A549 (cell line): ENCODE measurements around the gene TLK1. TPM values are rescaled to one million over a fixed set of nuclear protein-coding genes. Genes with fewer than 3 reads are reported as not detected.

Experiments used
- ATAC-seq, 2 experiments: fragments of 200-7000 bp in 1 of 2; fragments of >200 bp in 1 of 2; cut with Nextera tagmentation in 1 of 2; cut with Tn5 transposase in 1 of 2; 3 replicates each; pipeline versions ENCODE4 v1.8.0 to v1.9.1; 2018 to 2020; ENCODE audit warnings: mild to moderate bottlenecking in 1 of 2, moderate library complexity in 1 of 2
- CTCF ChIA-PET: fragments of 300-600 bp; sonication (Branson Sonifier 250); formaldehyde crosslinking; extraction: SDS; loops from one replicate; lab custom pipeline; 2021; ENCODE audit warnings: antibody characterized with exemption, inconsistent platforms; lab: Yijun Ruan, JAX
- POLR2A ChIA-PET: fragments of 350-600 bp; formaldehyde crosslinking; extraction: SDS; loops from one replicate; lab custom pipeline; 2021; ENCODE audit warnings: antibody characterized with exemption, inconsistent platforms; lab: Yijun Ruan, JAX
- DNase-seq, 2 experiments: peaks; one replicate each; pipeline versions ENCODE4 v3.0.0 to v3.0.0-alpha.2; 2011 to 2016; ENCODE audit warnings: low read depth in 1 of 2, low spot score in 1 of 2
- FAIRE-seq: peaks from 2 replicates; lab custom pipeline; 2011; peaks lifted over from hg19 to GRCh38; lab: Jason Lieb, UNC
- H3K27ac ChIP-seq, 2 experiments: fragments of >200 bp; sonication (Bioruptor Twin); formaldehyde crosslinking; 3 replicates each; pipeline ENCODE4 v1.5.1; 2016 to 2017
- H3K4me1 ChIP-seq: fragments of >200 bp; sonication (Bioruptor Twin); formaldehyde crosslinking; 3 replicates; pipeline ENCODE4 v1.6.1; 2016
- H3K4me2 ChIP-seq: fragments of >200 bp; sonication (Bioruptor Twin); formaldehyde crosslinking; 3 replicates; pipeline ENCODE4 v1.6.1; 2016
- H3K4me3 ChIP-seq: fragments of >200 bp; sonication (Bioruptor Twin); formaldehyde crosslinking; 3 replicates; pipeline ENCODE4 v1.5.1; 2016
- H3K9me3 ChIP-seq: fragments of >200 bp; sonication (Bioruptor Twin); formaldehyde crosslinking; 3 replicates; pipeline ENCODE4 v1.6.1; 2016
- CEBPB ChIP-seq, 2 experiments: fragments of >200 bp in 1 of 2; sonication (Bioruptor Twin) in 1 of 2; formaldehyde crosslinking in 1 of 2; IDR thresholded peaks; 2 replicates each; pipeline ENCODE4 v1.6.1; 2012 to 2016
- EHMT2 ChIP-seq: fragments of 200-600 bp; sonication (generic); IDR thresholded peaks from 2 replicates; pipeline ENCODE4 v1.6.1; 2016; ENCODE audit warnings: antibody characterized with exemption, low read depth, mild to moderate bottlenecking, moderate library complexity
- HDAC2 ChIP-seq: fragments of 200-600 bp; sonication (generic); IDR thresholded peaks from 2 replicates; pipeline ENCODE4 v1.6.1; 2016
- HEYL ChIP-seq: fragments of 250-450 bp; sonication (Bioruptor Pico); IDR thresholded peaks from 2 replicates; pipeline ENCODE4 v1.8.0; 2021; ENCODE audit warnings: mild to moderate bottlenecking, moderate library complexity
- HOXA7 ChIP-seq: fragments of 250-450 bp; sonication (Bioruptor Pico); IDR thresholded peaks from 2 replicates; pipeline ENCODE4 v1.5.0; 2020; ENCODE audit warnings: mild to moderate bottlenecking, moderate library complexity
- HOXB13 ChIP-seq: fragments of 250-450 bp; sonication (Bioruptor Pico); IDR thresholded peaks from 2 replicates; pipeline ENCODE4 v1.5.0; 2020; ENCODE audit warnings: low read depth, mild to moderate bottlenecking, moderate library complexity
- HOXB5 ChIP-seq: fragments of 250-450 bp; sonication (Bioruptor Pico); IDR thresholded peaks from 2 replicates; pipeline ENCODE4 v1.5.0; 2020; ENCODE audit warnings: mild to moderate bottlenecking, moderate library complexity
- JUNB ChIP-seq: fragments of >200 bp; sonication (Bioruptor Twin); formaldehyde crosslinking; IDR thresholded peaks from 2 replicates; pipeline ENCODE4 v1.6.1; 2016
- MYC ChIP-seq: IDR thresholded peaks from 2 replicates; pipeline ENCODE4 v1.6.1; 2012; ENCODE audit warnings: mild to moderate bottlenecking, inconsistent platforms, low read length, improper control_type of control experiment, borderline replicate concordance
- PHF8 ChIP-seq: fragments of 200-600 bp; sonication (generic); IDR thresholded peaks from 2 replicates; pipeline ENCODE4 v1.6.1; 2016; ENCODE audit warnings: low read depth, mild to moderate bottlenecking, antibody characterized with exemption, moderate library complexity, borderline replicate concordance
- RCOR1 ChIP-seq: fragments of 150-350 bp; IDR thresholded peaks from 2 replicates; pipeline ENCODE4 v1.6.1; 2014; ENCODE audit warnings: antibody characterized with exemption, low read length, low read depth
- RNF2 ChIP-seq: fragments of 200-600 bp; sonication (generic); IDR thresholded peaks from 2 replicates; pipeline ENCODE4 v1.6.1; 2016; ENCODE audit warnings: low read depth, mild to moderate bottlenecking, antibody characterized with exemption, moderate library complexity, borderline replicate concordance
- ZC3H11A ChIP-seq: fragments of 450-650 bp; IDR thresholded peaks from 2 replicates; pipeline ENCODE4 v1.6.1; 2014; ENCODE audit warnings: antibody characterized with exemption, mild to moderate bottlenecking
- ZSCAN20 ChIP-seq: fragments of 250-450 bp; sonication (Bioruptor Pico); IDR thresholded peaks from 2 replicates; pipeline ENCODE4 v1.8.0; 2022; ENCODE audit warnings: mild to moderate bottlenecking, moderate library complexity
- WGBS: methylation state at CpG from one replicate; pipeline ENCODE4 v1.1.6; 2017; ENCODE audit errors: missing lambda C conversion rate; 5-methylcytosine and 5-hydroxymethylcytosine counted together
- polyA plus RNA-seq, 4 experiments: library from polyadenylated mRNA; depleted of rRNA in 3 of 4; stranded (reverse); fragments of >200 nt; fragmentation: RNase III in 1 of 4; extraction: RNeasy Plus Mini Kit Qiagen cat#74134 plus additional on column Dnase treatment in 1 of 4; gene quantifications; 2 replicates in 3 of 4; 3 replicates in 1 of 4; pipeline ENCODE4 v1.2.3, GENCODE V29; 2011 to 2017
- TF ChIP-seq, protein P1 (sequence below): fragments of 200-600 bp; sonication (generic); IDR thresholded peaks from 2 replicates; pipeline ENCODE4 v1.6.1; 2016; ENCODE audit warnings: antibody characterized with exemption, mild to moderate bottlenecking, moderate library complexity
- TF ChIP-seq, protein P2 (sequence below): IDR thresholded peaks from 2 replicates; pipeline ENCODE4 v1.6.1; 2012
- TF ChIP-seq, protein P3 (sequence below): fragments of 150-350 bp; IDR thresholded peaks from 2 replicates; pipeline ENCODE4 v1.6.1; 2014; ENCODE audit warnings: low read depth, mild to moderate bottlenecking, low read length
- TF ChIP-seq, protein P4 (sequence below): fragments of 250-450 bp; sonication (Bioruptor Pico); IDR thresholded peaks from 2 replicates; pipeline ENCODE4 v1.5.0; 2020; ENCODE audit warnings: low read depth, mild to moderate bottlenecking, moderate library complexity
- TF ChIP-seq, protein P5 (sequence below): fragments of >200 bp; sonication (Bioruptor Twin); formaldehyde crosslinking; IDR thresholded peaks from 2 replicates; pipeline ENCODE4 v1.6.1; 2016
- TF ChIP-seq, protein P6 (sequence below): fragments of >200 bp; sonication (Bioruptor Twin); formaldehyde crosslinking; IDR thresholded peaks from 3 replicates; pipeline ENCODE4 v1.6.1; 2016

The TLK1 gene
- polyA plus RNA-seq, 2 of the 4 experiments (the other 2 are of a cell fraction): 16.9 to 28.9 TPM

DNA sequence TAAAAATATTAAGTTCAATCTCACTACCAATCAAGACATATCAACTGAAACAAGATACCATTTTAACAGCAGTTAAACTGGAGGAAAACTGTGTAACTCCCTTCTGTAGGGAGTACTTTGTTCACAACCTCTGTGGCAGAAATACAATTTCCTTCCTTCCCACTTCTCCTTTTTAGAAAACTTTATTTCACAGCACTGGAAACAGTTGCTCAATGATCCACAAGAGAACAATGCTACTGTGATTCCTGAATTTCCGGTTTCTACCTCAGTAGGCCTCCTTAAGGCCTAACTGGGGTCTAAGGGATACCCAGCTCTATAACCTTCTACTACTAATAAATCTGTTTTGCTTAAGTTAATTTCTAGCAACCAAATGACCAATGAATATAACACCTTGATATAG lies 14.1 kb downstream of the TLK1 start (continued):
- TF ChIP-seq JUNB: no peak

DNA sequence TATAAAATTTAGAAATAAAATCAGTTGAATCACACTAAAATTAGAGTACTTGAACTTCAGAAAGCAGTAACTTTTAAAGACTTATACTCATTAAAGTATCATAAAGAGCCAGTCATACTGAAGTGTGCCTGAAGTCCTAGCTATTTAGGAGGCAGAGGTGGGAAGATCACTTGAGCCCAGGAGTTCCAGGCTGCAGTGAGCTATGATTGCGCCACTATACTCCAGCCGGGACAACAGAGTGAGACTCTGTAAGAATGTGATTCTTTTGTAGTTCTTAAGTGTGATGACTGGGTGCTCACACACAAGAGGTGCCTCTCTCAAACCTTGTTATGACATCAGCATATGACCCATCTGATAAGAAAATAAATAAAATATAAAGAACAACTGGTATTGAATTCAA lies 14.6 kb downstream of the TLK1 start:
- no peak overlapping the region for H3K4me3 ChIP-seq
- peaks cover 22% of the 10 kb centered on the region for H3K4me1 ChIP-seq
- CTCF ChIA-PET: no interaction called here
- FAIRE-seq (no peak), ATAC-seq (0 out of 6 replicates have a peak, but pooled peaks of 1 of the 2 experiments have one; percentile 33), DNase-seq (no peak)
- WGBS: 84% methylated on average over 2 of the region's 2 CpGs
- POLR2A ChIA-PET: no interaction called here
- TF ChIP-seq MYC: no peak
- no peak for TF ChIP-seq EHMT2
- TF ChIP-seq, protein P1, sequence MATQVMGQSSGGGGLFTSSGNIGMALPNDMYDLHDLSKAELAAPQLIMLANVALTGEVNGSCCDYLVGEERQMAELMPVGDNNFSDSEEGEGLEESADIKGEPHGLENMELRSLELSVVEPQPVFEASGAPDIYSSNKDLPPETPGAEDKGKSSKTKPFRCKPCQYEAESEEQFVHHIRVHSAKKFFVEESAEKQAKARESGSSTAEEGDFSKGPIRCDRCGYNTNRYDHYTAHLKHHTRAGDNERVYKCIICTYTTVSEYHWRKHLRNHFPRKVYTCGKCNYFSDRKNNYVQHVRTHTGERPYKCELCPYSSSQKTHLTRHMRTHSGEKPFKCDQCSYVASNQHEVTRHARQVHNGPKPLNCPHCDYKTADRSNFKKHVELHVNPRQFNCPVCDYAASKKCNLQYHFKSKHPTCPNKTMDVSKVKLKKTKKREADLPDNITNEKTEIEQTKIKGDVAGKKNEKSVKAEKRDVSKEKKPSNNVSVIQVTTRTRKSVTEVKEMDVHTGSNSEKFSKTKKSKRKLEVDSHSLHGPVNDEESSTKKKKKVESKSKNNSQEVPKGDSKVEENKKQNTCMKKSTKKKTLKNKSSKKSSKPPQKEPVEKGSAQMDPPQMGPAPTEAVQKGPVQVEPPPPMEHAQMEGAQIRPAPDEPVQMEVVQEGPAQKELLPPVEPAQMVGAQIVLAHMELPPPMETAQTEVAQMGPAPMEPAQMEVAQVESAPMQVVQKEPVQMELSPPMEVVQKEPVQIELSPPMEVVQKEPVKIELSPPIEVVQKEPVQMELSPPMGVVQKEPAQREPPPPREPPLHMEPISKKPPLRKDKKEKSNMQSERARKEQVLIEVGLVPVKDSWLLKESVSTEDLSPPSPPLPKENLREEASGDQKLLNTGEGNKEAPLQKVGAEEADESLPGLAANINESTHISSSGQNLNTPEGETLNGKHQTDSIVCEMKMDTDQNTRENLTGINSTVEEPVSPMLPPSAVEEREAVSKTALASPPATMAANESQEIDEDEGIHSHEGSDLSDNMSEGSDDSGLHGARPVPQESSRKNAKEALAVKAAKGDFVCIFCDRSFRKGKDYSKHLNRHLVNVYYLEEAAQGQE: no peak
- no peak for TF ChIP-seq ZC3H11A
- TF ChIP-seq PHF8: no peak
- TF ChIP-seq CEBPB (IDR thresholded peaks at IDR 0.05): 0 out of 4 replicates have a peak, but pooled peaks of 1 of the 2 experiments have one; percentile 35
- H3K27ac ChIP-seq: no peak overlapping the region
- no peaks in the 10 kb centered on the region for H3K9me3 ChIP-seq
- no peak overlapping the region for H3K4me2 ChIP-seq

DNA sequence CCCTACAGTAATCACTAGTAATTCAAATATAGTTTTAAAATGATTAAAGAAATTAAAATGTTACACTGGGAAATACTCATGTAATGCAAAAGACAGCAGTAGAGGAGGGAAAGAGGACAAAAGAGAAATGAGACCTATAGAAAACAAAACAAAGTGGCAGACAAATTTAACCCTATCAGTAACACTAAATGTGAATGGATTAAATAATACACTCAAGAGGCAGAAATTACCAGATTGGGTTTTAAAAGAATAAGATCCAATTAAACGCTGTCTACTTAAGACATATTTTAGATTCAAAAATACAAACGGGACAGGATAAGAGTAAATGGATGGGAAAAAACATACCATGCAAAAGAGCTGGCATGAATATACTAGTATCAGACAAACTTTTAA lies 17.0 kb downstream of the TLK1 start:
- H3K27ac ChIP-seq: no peak overlapping the region
- no peak overlapping the region for H3K4me3 ChIP-seq
- ATAC-seq: no peak
- ChIA-PET POLR2A (no interaction called here), CTCF (interaction anchor here (0.6 to 1.4 kb wide), 3 partner anchors 10 to 183 kb away, joined by 3 to 4 read pairs (median 3); no protein-coding TSS in a partner anchor)
- H3K9me3 ChIP-seq: no peaks in the 10 kb centered on the region
- no peak for FAIRE-seq
- no peak overlapping the region for H3K4me2 ChIP-seq
- 89% methylated on average over 2 of the region's 2 CpGs for WGBS
- peaks cover 26% of the 10 kb centered on the region for H3K4me1 ChIP-seq
- no peak for DNase-seq
- no peak for TF ChIP-seq HOXB13
- TF ChIP-seq, protein P2, sequence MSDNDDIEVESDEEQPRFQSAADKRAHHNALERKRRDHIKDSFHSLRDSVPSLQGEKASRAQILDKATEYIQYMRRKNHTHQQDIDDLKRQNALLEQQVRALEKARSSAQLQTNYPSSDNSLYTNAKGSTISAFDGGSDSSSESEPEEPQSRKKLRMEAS: no peak
- no peak for TF ChIP-seq ZSCAN20 (CRISPR knock-in tag)
- no peak for TF ChIP-seq HOXB5
- TF ChIP-seq JUNB: no peak
- TF ChIP-seq, protein P3, sequence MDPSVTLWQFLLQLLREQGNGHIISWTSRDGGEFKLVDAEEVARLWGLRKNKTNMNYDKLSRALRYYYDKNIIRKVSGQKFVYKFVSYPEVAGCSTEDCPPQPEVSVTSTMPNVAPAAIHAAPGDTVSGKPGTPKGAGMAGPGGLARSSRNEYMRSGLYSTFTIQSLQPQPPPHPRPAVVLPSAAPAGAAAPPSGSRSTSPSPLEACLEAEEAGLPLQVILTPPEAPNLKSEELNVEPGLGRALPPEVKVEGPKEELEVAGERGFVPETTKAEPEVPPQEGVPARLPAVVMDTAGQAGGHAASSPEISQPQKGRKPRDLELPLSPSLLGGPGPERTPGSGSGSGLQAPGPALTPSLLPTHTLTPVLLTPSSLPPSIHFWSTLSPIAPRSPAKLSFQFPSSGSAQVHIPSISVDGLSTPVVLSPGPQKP: no peak
- TF ChIP-seq HDAC2: no peak
- TF ChIP-seq, protein P4, sequence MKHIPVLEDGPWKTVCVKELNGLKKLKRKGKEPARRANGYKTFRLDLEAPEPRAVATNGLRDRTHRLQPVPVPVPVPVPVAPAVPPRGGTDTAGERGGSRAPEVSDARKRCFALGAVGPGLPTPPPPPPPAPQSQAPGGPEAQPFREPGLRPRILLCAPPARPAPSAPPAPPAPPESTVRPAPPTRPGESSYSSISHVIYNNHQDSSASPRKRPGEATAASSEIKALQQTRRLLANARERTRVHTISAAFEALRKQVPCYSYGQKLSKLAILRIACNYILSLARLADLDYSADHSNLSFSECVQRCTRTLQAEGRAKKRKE: no peak
- TF ChIP-seq RCOR1: no peak
- TF ChIP-seq, protein P5, sequence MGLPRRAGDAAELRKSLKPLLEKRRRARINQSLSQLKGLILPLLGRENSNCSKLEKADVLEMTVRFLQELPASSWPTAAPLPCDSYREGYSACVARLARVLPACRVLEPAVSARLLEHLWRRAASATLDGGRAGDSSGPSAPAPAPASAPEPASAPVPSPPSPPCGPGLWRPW: no peak
- TF ChIP-seq HOXA7 (CRISPR knock-in tag): no peak
- TF ChIP-seq HEYL: no peak
- TF ChIP-seq PHF8: no peak
- no peak for TF ChIP-seq RNF2
- TF ChIP-seq, protein P6, sequence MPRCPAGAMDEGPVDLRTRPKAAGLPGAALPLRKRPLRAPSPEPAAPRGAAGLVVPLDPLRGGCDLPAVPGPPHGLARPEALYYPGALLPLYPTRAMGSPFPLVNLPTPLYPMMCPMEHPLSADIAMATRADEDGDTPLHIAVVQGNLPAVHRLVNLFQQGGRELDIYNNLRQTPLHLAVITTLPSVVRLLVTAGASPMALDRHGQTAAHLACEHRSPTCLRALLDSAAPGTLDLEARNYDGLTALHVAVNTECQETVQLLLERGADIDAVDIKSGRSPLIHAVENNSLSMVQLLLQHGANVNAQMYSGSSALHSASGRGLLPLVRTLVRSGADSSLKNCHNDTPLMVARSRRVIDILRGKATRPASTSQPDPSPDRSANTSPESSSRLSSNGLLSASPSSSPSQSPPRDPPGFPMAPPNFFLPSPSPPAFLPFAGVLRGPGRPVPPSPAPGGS: no peak
- TF ChIP-seq, protein P1: no peak
